ENCODE data around the gene HMCES.

Gene HMCES

GRCh38 chr3:129305592-129306091 is 27.0 kb downstream of the HMCES start:
- peak; percentile 40 for DNase-seq

- no peak for DNase-seq
These were observed 30.0 kb downstream of the HMCES start for GRCh38 chr3:129308636-129309035.

GRCh38 chr3:129310111-129311011 is 31.7 kb downstream of the HMCES start:
- DNase-seq, result no peak

- DNase-seq, result no peak
These were observed 32.6 kb downstream of the HMCES start for GRCh38 chr3:129311054-129311902.

GRCh38 chr3:129312021-129312639 is 33.5 kb downstream of the HMCES start:
- DNase-seq, result peak; percentile 16

GRCh38 chr3:129312671-129313414 is 34.2 kb downstream of the HMCES start:
- no peak for DNase-seq

- DNase-seq, result no peak
These were observed 34.7 kb downstream of the HMCES start for GRCh38 chr3:129313415-129313664.

GRCh38 chr3:129313665-129314385 is 35.2 kb downstream of the HMCES start:
- peak; percentile 15 for DNase-seq

GRCh38 chr3:129314386-129315222 is 35.9 kb downstream of the HMCES start:
- DNase-seq, result peak; percentile 73

- peak; percentile 48 for DNase-seq
These were observed 36.7 kb downstream of the HMCES start for GRCh38 chr3:129315223-129315997.

GRCh38 chr3:129315998-129316247 is 37.3 kb downstream of the HMCES start:
- no peak for DNase-seq

GRCh38 chr3:129316248-129317013 is 37.8 kb downstream of the HMCES start:
- peak; percentile 94 for DNase-seq

- DNase-seq, result no peak
These were observed 38.5 kb downstream of the HMCES start for GRCh38 chr3:129317014-129317771.

GRCh38 chr3:129317848-129318247 is 39.2 kb downstream of the HMCES start:
- DNase-seq, result no peak

- DNase-seq, result no peak
These were observed 40.3 kb downstream of the HMCES start for GRCh38 chr3:129318921-129319320.

- no peak for DNase-seq
These were observed 41.6 kb downstream of the HMCES start for GRCh38 chr3:129320261-129320660.

GRCh38 chr3:129320825-129321487 is 42.3 kb downstream of the HMCES start:
- no peak for DNase-seq

GRCh38 chr3:129321887-129322286 is 43.2 kb downstream of the HMCES start:
- DNase-seq, result no peak

All from activated CD4-positive, alpha-beta T cell treated with anti-CD3 and anti-CD28 coated beads for 48 hours (primary cell).